Caco-2 (cell line): Measurements from ENCODE around the gene COG6. TPM values are rescaled to one million over a fixed set of nuclear protein-coding genes. Genes with fewer than 3 reads are reported as not detected.

Source experiments
- BruUV-seq: library from RNA; stranded (reverse); fragments of 400-500 nt; replicated peaks from 2 replicates; lab custom pipeline; 2021; lab: Mats Ljungman, UMichigan
- CTCF ChIA-PET: fragments of 300-600 bp; sonication (Branson Sonifier 250); formaldehyde crosslinking; loops from one replicate; lab custom pipeline; 2022; ENCODE audit warnings: antibody characterized with exemption; lab: Charles Lee
- POLR2A ChIA-PET: fragments of 300-600 bp; sonication (Branson Sonifier 250); formaldehyde crosslinking; loops from one replicate; lab custom pipeline; 2022; ENCODE audit warnings: antibody characterized with exemption; lab: Charles Lee
- DNase-seq, 2 experiments: peaks; one replicate each; pipeline versions ENCODE4 v3.0.0 to v3.0.0-alpha.2; 2020 to 2022
- H3K27me3 ChIP-seq: replicated peaks from 2 replicates; pipeline ENCODE4 v1.6.0; 2011; ENCODE audit warnings: low read length; ENCODE audit not compliant: control insufficient read depth, insufficient read depth
- H3K36me3 ChIP-seq: 2 replicates; pipeline ENCODE4 v1.5.1; 2011; ENCODE audit warnings: low read length; ENCODE audit not compliant: control insufficient read depth, insufficient read depth
- H3K4me1 ChIP-seq: fragments of 250-450 bp; sonication (Bioruptor Pico); 2 replicates; pipeline ENCODE4 v1.5.1; 2020; ENCODE audit warnings: mild to moderate bottlenecking
- H3K4me3 ChIP-seq: 2 replicates; pipeline ENCODE4 v1.5.1; 2011; ENCODE audit warnings: low read depth, mild to moderate bottlenecking, control low read depth, low read length
- H3K9me3 ChIP-seq: fragments of 250-450 bp; sonication (Bioruptor Pico); 2 replicates; pipeline ENCODE4 v1.5.1; 2020; ENCODE audit warnings: mild to moderate bottlenecking, moderate library complexity
- H3K27ac Mint-ChIP-seq: one replicate; pipeline ENCODE4 v1.8.0; 2022; ENCODE audit warnings: mixed read lengths; ENCODE audit not compliant: unreplicated experiment
- H3K27me3 Mint-ChIP-seq: one replicate; pipeline ENCODE4 v1.8.0; 2022; ENCODE audit warnings: mixed read lengths; ENCODE audit not compliant: insufficient read depth, unreplicated experiment
- H3K36me3 Mint-ChIP-seq: one replicate; pipeline ENCODE4 v1.8.0; 2022; ENCODE audit warnings: mild to moderate bottlenecking, mixed read lengths; ENCODE audit not compliant: insufficient read depth, unreplicated experiment
- H3K4me1 Mint-ChIP-seq: one replicate; pipeline ENCODE4 v1.8.0; 2022; ENCODE audit warnings: low read depth, mixed read lengths; ENCODE audit not compliant: unreplicated experiment
- H3K4me3 Mint-ChIP-seq: one replicate; pipeline ENCODE4 v1.8.0; 2022; ENCODE audit warnings: mild to moderate bottlenecking, moderate library complexity, mixed read lengths; ENCODE audit not compliant: unreplicated experiment
- H3K9me3 Mint-ChIP-seq: one replicate; pipeline ENCODE4 v1.8.0; 2022; ENCODE audit warnings: mixed read lengths; ENCODE audit not compliant: unreplicated experiment
- intact Hi-C: fragments of 100-400 bp; cut with micrococcal nuclease; formaldehyde crosslinking; loops from one replicate; pipeline ENCODE4 v1.10.0; 2022; ENCODE audit not compliant: unreplicated experiment
- total RNA-seq: library from RNA; stranded (reverse); gene quantifications from 2 replicates; pipeline ENCODE4 v1.2.3, GENCODE V29; 2022
- TF ChIP-seq, protein P1 (sequence below), 2 experiments: fragments of 200-600 bp in 1 of 2; IDR thresholded peaks; 1 replicate in 1 of 2; 2 replicates in 1 of 2; pipeline versions ENCODE4 v1.5.1 to v1.8.0; 2011 to 2022; ENCODE audit warnings: antibody characterized with exemption in 1 of 2, control low read depth in 1 of 2, inconsistent platforms in 1 of 2, low read depth in 1 of 2, low read length in 1 of 2, mild to moderate bottlenecking in 1 of 2, moderate library complexity in 1 of 2; ENCODE audit not compliant: insufficient read depth in 1 of 2, severe bottlenecking in 1 of 2, unreplicated experiment in 1 of 2

Gene COG6
- total RNA-seq, 1 experiment from 2014 or later, result 63.6 TPM

DNA sequence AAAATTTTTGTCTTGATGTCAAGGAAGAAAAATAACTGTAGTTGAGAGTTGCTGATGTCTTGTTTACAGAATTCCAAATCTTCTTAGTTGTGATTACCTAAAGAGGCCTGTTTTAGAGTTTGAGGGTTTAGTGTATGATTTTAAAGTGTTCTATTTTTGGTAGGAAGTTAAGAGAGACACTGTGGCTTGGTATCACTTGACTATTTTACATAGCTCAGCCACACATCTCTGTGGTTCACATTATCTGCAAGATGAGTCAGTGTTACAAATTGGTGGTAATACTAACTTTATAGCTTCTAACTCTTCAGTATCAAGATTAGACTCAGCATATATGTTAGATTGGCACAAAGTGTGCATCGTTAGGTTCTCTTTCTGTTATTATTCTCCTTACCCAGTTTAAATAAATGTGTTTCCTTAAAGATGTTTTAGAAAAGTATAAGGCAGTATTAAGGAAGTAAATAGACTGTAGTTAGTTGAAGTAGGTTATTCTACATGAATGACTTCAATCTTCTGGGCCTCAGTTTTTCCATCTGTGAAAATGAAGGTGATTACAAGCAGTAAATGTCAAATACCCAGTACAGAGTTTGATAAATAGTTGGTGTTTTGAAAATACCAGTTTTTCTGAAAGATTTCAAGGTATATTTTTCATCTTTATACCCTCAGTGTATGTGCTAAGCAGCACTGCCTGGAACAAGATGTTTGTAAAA is 33.4 kb downstream of the COG6 start:
- Mint-ChIP-seq H3K9me3 (no peaks in the 10 kb centered on the region), H3K4me1 (no peaks in the 10 kb centered on the region), H3K36me3 (no peaks in the 10 kb centered on the region), H3K27me3 (no peaks in the 10 kb centered on the region), H3K27ac (no peak overlapping the region), H3K4me3 (no peak overlapping the region)
- no TSS peak for BruUV-seq
- ChIA-PET CTCF (no interaction called here), POLR2A (no interaction called here)
- TF ChIP-seq, protein P1, sequence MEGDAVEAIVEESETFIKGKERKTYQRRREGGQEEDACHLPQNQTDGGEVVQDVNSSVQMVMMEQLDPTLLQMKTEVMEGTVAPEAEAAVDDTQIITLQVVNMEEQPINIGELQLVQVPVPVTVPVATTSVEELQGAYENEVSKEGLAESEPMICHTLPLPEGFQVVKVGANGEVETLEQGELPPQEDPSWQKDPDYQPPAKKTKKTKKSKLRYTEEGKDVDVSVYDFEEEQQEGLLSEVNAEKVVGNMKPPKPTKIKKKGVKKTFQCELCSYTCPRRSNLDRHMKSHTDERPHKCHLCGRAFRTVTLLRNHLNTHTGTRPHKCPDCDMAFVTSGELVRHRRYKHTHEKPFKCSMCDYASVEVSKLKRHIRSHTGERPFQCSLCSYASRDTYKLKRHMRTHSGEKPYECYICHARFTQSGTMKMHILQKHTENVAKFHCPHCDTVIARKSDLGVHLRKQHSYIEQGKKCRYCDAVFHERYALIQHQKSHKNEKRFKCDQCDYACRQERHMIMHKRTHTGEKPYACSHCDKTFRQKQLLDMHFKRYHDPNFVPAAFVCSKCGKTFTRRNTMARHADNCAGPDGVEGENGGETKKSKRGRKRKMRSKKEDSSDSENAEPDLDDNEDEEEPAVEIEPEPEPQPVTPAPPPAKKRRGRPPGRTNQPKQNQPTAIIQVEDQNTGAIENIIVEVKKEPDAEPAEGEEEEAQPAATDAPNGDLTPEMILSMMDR (IDR thresholded peaks at IDR 0.05; ENCODE audit: insufficient read depth in 1 of 2, low read depth in 1 of 2, low read length in 1 of 2, severe bottlenecking in 1 of 2, unreplicated experiment in 1 of 2), result no peak
- intact Hi-C loops, result loop anchor here (10.0 kb wide), 1 partner anchor 116 kb away; no protein-coding TSS in a partner anchor
- H3K4me1 ChIP-seq, result no peaks in the 10 kb centered on the region
- no peaks in the 10 kb centered on the region for H3K36me3 ChIP-seq
- no peak for DNase-seq
- H3K4me3 ChIP-seq, result no peak overlapping the region
- no peaks in the 10 kb centered on the region for H3K9me3 ChIP-seq
- H3K27me3 ChIP-seq, result no peaks in the 10 kb centered on the region

DNA sequence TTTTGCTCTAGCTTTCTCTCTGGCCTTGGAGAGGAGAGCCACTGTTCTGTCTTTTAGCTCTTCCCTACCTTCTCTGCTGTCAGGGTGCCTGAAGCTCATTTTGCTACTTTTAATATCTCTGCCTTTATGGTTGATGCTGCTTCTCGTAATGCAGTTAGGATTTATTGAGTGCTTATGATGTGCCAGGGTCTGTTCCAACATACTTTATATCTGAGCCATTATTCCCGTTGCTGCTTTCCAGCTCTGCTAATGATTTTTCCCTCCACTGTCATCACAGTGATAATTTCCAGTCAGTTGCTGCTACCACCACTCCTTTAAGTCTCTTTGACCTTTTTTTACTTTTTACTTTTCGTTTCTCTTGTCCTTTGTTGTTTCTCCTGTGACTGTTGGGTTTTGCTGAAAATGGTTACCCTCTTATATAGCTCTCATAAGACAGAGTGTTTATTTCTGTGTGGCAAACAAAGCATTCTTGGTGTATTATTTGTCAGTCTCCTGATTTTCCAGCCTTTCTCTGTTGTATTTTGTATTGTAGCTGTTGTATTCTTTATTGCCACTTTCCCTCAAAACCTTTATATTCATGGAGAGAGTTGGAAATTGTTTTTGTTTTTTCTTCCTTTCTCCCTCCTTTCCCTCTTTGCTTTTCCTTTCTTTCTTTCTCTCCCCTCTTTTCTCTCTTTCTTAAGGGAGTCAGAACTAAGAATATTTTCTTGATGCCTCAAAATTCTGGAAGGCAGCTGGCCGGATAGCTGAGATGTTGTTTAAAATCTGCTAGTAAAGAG is 37.4 kb downstream of the COG6 start:
- POLR2A ChIA-PET, result no interaction called here
- intact Hi-C loops, result no loop called here

DNA sequence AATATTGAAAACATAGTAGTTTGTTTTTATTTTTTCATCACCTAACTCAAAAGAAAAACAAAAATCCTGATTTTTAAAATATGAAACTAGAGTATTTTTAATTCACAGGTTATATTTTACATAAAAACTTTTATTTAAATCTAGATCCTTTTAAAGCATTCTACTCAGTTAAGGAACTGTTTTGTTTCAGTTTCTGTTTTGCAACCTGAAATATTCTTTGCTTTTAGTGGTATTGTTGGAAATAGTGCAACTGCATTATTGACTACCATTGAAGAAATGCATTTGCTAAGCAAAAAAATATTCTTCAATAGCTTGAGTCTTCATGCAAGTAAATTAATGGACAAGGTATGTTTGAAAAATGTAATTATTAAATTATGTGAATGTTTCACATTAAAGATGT is 43.8 kb downstream of the COG6 start:
- Mint-ChIP-seq H3K27ac (no peak overlapping the region), H3K27me3 (no peaks in the 10 kb centered on the region), H3K4me1 (no peaks in the 10 kb centered on the region), H3K9me3 (no peaks in the 10 kb centered on the region), H3K4me3 (no peak overlapping the region), H3K36me3 (no peaks in the 10 kb centered on the region)
- intact Hi-C loops, result no loop called here
- TF ChIP-seq, protein P1 (IDR thresholded peaks at IDR 0.05; ENCODE audit: insufficient read depth in 1 of 2, low read depth in 1 of 2, low read length in 1 of 2, severe bottlenecking in 1 of 2, unreplicated experiment in 1 of 2), result no peak
- no TSS peak for BruUV-seq
- no peak for DNase-seq
- Histone ChIP-seq H3K4me3 (no peak overlapping the region), H3K36me3 (no peaks in the 10 kb centered on the region), H3K4me1 (no peaks in the 10 kb centered on the region), H3K27me3 (no peaks in the 10 kb centered on the region), H3K9me3 (no peaks in the 10 kb centered on the region)
- POLR2A ChIA-PET, result no interaction called here
- CTCF ChIA-PET, result no interaction called here

More for the DNA sequence above, 37.4 kb downstream of the COG6 start:
- Histone ChIP-seq H3K27me3 (no peaks in the 10 kb centered on the region), H3K4me3 (no peak overlapping the region), H3K4me1 (no peaks in the 10 kb centered on the region), H3K9me3 (no peaks in the 10 kb centered on the region), H3K36me3 (no peaks in the 10 kb centered on the region)
- H3K27ac Mint-ChIP-seq, result no peak overlapping the region
- no TSS peak for BruUV-seq
- DNase-seq, result no peak
- H3K27me3 Mint-ChIP-seq, result no peaks in the 10 kb centered on the region
- no peaks in the 10 kb centered on the region for H3K36me3 Mint-ChIP-seq
- no peaks in the 10 kb centered on the region for H3K4me1 Mint-ChIP-seq
- no peaks in the 10 kb centered on the region for H3K9me3 Mint-ChIP-seq
- TF ChIP-seq, protein P1 (IDR thresholded peaks at IDR 0.05; ENCODE audit: insufficient read depth in 1 of 2, low read depth in 1 of 2, low read length in 1 of 2, severe bottlenecking in 1 of 2, unreplicated experiment in 1 of 2), result no peak
- CTCF ChIA-PET, result interaction anchor here (1.2 kb wide), 1 partner anchor 77 kb away, joined by 3 read pairs; no protein-coding TSS in a partner anchor
- H3K4me3 Mint-ChIP-seq, result no peak overlapping the region
